Heart left ventricle (tissue), 13 donors: ENCODE measurements around the gene MRPL27.

Experiments
- CTCF ChIP-seq, 12 donors: fragments of 200-600 bp; sonication (generic) in 4 of 12; IDR thresholded peaks; one replicate each; pipeline versions ENCODE4 v1.5.0 to v1.8.0; 2018 to 2022; ENCODE audit warnings: antibody characterized with exemption in 12 of 12, mild to moderate bottlenecking in 5 of 12
- POLR2A ChIP-seq, 2 donors: fragments of 450-650 bp; IDR thresholded peaks; one replicate each; pipeline ENCODE4 v1.6.1; 2017; ENCODE audit warnings: antibody characterized with exemption in 2 of 2, mild to moderate bottlenecking in 2 of 2, moderate library complexity in 2 of 2
- donor health status: ischemic (EF 13 %, LVEDD 7.1; RV severe dilation, severe dysfunction).
- donor health status: DM: no; HTN: yes; CAD: no.
- donor health status: DM: no; HTN: no; CAD: no.
- donor health status: ischemic (EF 25% LVEDD 6.9; RV normal size, moderate dysfunction).
- donor health status: ischemic (EF 25% LVEDD 5.7; RV mildly dilated, moderate dysfunction).
- donor health status: ischemic (EF 35%, LVEDD 5.7; RV mildly dilated, moderate dysfunction).
- donor health status: nonischemic (EF 11% LVEDD 7.7; RV severe dilation, severe dysfunction).
- donor health status: DM: yes; HTN: yes; CAD: no.
- donor health status: PGD.
- donor health status: ischemic (EF 29% LVEDD 5.4; RV normal size, mild dysfunction).
- donor health status: nonischemic (EF 23%, LVEDD 6.1; RV moderate dilation, normal function).

- TF ChIP-seq CTCF (IDR thresholded peaks at IDR 0.05) (no peak), POLR2A (IDR thresholded peaks at IDR 0.05) (no peak)
Observed at GRCh38 chr17:50373705-50374104, 721 bp upstream of the MRPL27 start.
